Prostate gland (tissue), 2 donors: ENCODE measurements around the gene RGS12.

ENCODE experiments used
- POLR2A ChIP-seq: fragments of 450-650 bp; IDR thresholded peaks from one replicate; pipeline ENCODE4 v1.6.1; 2016; ENCODE audit warnings: antibody characterized with exemption, mild to moderate bottlenecking
- POLR2AphosphoS5 ChIP-seq: sonication (generic); formaldehyde crosslinking; IDR thresholded peaks from one replicate; pipeline ENCODE4 v1.6.1; 2017; ENCODE audit warnings: antibody characterized with exemption
- TF ChIP-seq, protein P1 (sequence below), 4 experiments: fragments of 200-600 bp in 2 of 4; fragments of 450-650 bp in 2 of 4; sonication (generic) in 2 of 4; IDR thresholded peaks; 1 replicate in 3 of 4; 2 replicates in 1 of 4; pipeline ENCODE4 v1.5.1; 2016 to 2019; ENCODE audit warnings: antibody characterized with exemption in 4 of 4, mild to moderate bottlenecking in 2 of 4, moderate library complexity in 2 of 4

DNA sequence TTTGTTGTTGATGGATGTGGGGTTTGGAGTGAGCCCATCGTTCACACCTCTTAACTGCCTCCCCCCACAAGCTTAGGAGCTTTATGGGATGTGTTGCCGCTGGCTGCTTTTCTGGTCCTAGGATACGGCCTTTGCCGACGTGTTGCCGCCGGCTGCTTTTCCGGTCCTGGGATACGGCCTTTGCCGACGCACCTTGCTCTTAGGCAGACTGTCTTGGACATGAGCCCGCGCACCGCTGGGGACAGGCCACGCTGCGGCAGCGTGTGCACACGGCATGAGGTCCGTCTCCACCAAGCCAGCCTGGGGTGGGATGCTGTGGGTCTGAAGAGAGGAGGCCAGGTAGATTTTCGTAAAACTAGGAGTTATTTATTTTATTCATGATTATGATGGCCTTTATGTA is 14.2 kb downstream of the RGS12 start:
- TF ChIP-seq, protein P1, sequence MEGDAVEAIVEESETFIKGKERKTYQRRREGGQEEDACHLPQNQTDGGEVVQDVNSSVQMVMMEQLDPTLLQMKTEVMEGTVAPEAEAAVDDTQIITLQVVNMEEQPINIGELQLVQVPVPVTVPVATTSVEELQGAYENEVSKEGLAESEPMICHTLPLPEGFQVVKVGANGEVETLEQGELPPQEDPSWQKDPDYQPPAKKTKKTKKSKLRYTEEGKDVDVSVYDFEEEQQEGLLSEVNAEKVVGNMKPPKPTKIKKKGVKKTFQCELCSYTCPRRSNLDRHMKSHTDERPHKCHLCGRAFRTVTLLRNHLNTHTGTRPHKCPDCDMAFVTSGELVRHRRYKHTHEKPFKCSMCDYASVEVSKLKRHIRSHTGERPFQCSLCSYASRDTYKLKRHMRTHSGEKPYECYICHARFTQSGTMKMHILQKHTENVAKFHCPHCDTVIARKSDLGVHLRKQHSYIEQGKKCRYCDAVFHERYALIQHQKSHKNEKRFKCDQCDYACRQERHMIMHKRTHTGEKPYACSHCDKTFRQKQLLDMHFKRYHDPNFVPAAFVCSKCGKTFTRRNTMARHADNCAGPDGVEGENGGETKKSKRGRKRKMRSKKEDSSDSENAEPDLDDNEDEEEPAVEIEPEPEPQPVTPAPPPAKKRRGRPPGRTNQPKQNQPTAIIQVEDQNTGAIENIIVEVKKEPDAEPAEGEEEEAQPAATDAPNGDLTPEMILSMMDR (IDR thresholded peaks at IDR 0.05): no peak
- TF ChIP-seq POLR2A (no peak), POLR2AphosphoS5 (no peak)
